ENCODE results near the gene SPECC1.

Gene SPECC1

GRCh38 chr17:20228860-20229259 lies 219.7 kb downstream of the SPECC1 start:
- TF ChIP-seq CTCF (IDR thresholded peaks at IDR 0.05): no peak
- Histone ChIP-seq H3K9me3 (no peaks in the 10 kb centered on the region), H3K4me1 (ENCODE audit: control insufficient read depth in 1 of 2, insufficient read depth in 1 of 2, low read depth in 1 of 2, low read length in 1 of 2) (no peaks in the 10 kb centered on the region), H3K27me3 (no peaks in the 10 kb centered on the region), H3K36me3 (peaks cover 38% of the 10 kb centered on the region), H3K27ac (no peak overlapping the region), H3K4me3 (ENCODE audit: low read depth in 1 of 2, low read length in 1 of 2) (no peak overlapping the region)

- Histone ChIP-seq H3K9me3 (no peaks in the 10 kb centered on the region), H3K27me3 (no peaks in the 10 kb centered on the region), H3K27ac (no peak overlapping the region), H3K36me3 (peaks cover 50% of the 10 kb centered on the region), H3K4me1 (ENCODE audit: control insufficient read depth in 1 of 2, insufficient read depth in 1 of 2, low read depth in 1 of 2, low read length in 1 of 2) (no peaks in the 10 kb centered on the region), H3K4me3 (ENCODE audit: low read depth in 1 of 2, low read length in 1 of 2) (no peak overlapping the region)
- TF ChIP-seq CTCF (IDR thresholded peaks at IDR 0.05): no peak
Observed at GRCh38 chr17:20230924-20231323, 221.8 kb downstream of the SPECC1 start.

- Histone ChIP-seq H3K27me3 (no peaks in the 10 kb centered on the region), H3K27ac (no peak overlapping the region), H3K4me1 (ENCODE audit: control insufficient read depth in 1 of 2, insufficient read depth in 1 of 2, low read depth in 1 of 2, low read length in 1 of 2) (no peaks in the 10 kb centered on the region), H3K4me3 (ENCODE audit: low read depth in 1 of 2, low read length in 1 of 2) (no peak overlapping the region), H3K36me3 (peaks cover 47% of the 10 kb centered on the region), H3K9me3 (no peaks in the 10 kb centered on the region)
- no peak for TF ChIP-seq CTCF (IDR thresholded peaks at IDR 0.05)
Observed at GRCh38 chr17:20232611-20233010, 223.5 kb downstream of the SPECC1 start.

- H3K4me1 ChIP-seq (ENCODE audit: control insufficient read depth in 1 of 2, insufficient read depth in 1 of 2, low read depth in 1 of 2, low read length in 1 of 2): no peaks in the 10 kb centered on the region
- no peaks in the 10 kb centered on the region for H3K9me3 ChIP-seq
- H3K36me3 ChIP-seq: peaks cover 38% of the 10 kb centered on the region
- no peak for TF ChIP-seq CTCF (IDR thresholded peaks at IDR 0.05)
- H3K4me3 ChIP-seq (ENCODE audit: low read depth in 1 of 2, low read length in 1 of 2): no peak overlapping the region
- no peak overlapping the region for H3K27ac ChIP-seq
- H3K27me3 ChIP-seq: no peaks in the 10 kb centered on the region
Observed at GRCh38 chr17:20234276-20234675, 225.1 kb downstream of the SPECC1 start.

GRCh38 chr17:20235747-20236146 lies 226.6 kb downstream of the SPECC1 start:
- no peak overlapping the region for H3K27ac ChIP-seq
- TF ChIP-seq CTCF (IDR thresholded peaks at IDR 0.05): no peak
- H3K36me3 ChIP-seq: peaks cover 36% of the 10 kb centered on the region

More at GRCh38 chr17:20235747-20236146, 226.6 kb downstream of the SPECC1 start:
- Histone ChIP-seq H3K4me3 (ENCODE audit: low read depth in 1 of 2, low read length in 1 of 2) (no peak overlapping the region), H3K27me3 (no peaks in the 10 kb centered on the region), H3K9me3 (no peaks in the 10 kb centered on the region), H3K4me1 (ENCODE audit: control insufficient read depth in 1 of 2, insufficient read depth in 1 of 2, low read depth in 1 of 2, low read length in 1 of 2) (no peaks in the 10 kb centered on the region)
